BJ (cell line): ENCODE data around the gene CCDC191. TPM values are rescaled to one million over a fixed set of nuclear protein-coding genes. Genes with fewer than 3 reads are reported as not detected.

ENCODE experiments used
- CTCF ChIA-PET: fragments of 350-600 bp; formaldehyde crosslinking; extraction: SDS; loops from one replicate; lab custom pipeline; 2021; ENCODE audit warnings: antibody characterized with exemption, inconsistent platforms; lab: Yijun Ruan, JAX
- POLR2A ChIA-PET: fragments of 300-600 bp; sonication (Branson Sonifier 250); formaldehyde crosslinking; extraction: SDS; loops from one replicate; lab custom pipeline; 2021; ENCODE audit warnings: antibody characterized with exemption; lab: Charles Lee
- DNase-seq: peaks from one replicate; pipeline ENCODE4 v3.0.0-alpha.2; 2011; ENCODE audit warnings: low read depth
- H3K27me3 ChIP-seq: 2 replicates; pipeline ENCODE4 v1.6.0; 2011; ENCODE audit warnings: low read length; ENCODE audit not compliant: control insufficient read depth, insufficient read depth
- H3K36me3 ChIP-seq: 2 replicates; pipeline ENCODE4 v1.5.1; 2011; ENCODE audit warnings: low read length; ENCODE audit not compliant: control insufficient read depth, insufficient read depth
- H3K4me3 ChIP-seq: 2 replicates; pipeline ENCODE4 v1.5.1; 2011; ENCODE audit warnings: low read depth, mild to moderate bottlenecking, control low read depth, low read length
- CTCF ChIP-seq: IDR thresholded peaks from 2 replicates; pipeline ENCODE4 v1.5.1; 2011; ENCODE audit warnings: low read depth, mild to moderate bottlenecking, control low read depth, inconsistent platforms, low read length, moderate library complexity; ENCODE audit not compliant: insufficient read depth
- polyA plus RNA-seq: library from polyadenylated mRNA; depleted of rRNA; stranded (reverse); fragments of >200 nt; gene quantifications from 2 replicates; pipeline ENCODE4 v1.2.3, GENCODE V29; 2011; rRNA removed

Gene CCDC191
- polyA plus RNA-seq, 1 experiment = 1.3 TPM

DNA sequence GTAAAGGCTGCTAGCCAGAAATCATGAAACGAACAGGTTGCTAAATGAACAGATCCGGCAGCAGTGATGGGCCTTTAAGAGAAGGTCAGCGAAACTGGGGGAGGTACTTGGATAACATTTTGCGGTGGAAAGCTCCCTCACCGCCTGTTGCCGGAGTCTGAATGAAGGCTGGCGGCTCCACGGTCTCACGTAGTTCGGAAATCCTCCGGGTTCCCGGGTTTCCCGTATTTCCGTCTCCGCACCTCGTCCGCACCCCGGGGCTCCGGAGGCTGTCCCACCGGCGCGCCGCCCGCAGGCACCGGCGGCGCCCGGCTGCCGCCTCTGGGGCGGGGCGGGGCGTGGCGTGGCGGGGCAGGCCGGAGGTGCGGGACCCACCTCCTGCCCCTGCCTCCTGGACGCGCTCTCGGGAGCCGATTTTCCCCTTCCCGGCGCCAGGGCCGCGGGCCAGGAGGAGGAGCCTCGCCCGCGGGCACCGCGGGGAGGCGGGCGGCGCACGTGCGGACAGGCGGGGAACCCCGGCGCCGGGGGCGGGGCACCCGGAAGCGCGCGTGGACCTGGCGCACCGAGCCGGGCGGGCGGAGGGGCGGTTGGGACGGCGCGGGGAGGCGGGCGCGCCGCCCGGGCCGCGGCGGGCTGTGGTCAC, 108.8 kb downstream of the CCDC191 start, which contains the start of gene ZDHHC23:
Gene ZDHHC23, plus strand, starts transcription at position 642 of the 643 bp plus-strand sequence. CDS start 790 bp downstream, outside the sequence.
- CTCF ChIA-PET = no interaction called here
- POLR2A ChIA-PET = interaction anchor here (0.6 kb wide), 1 partner anchor 56 kb away, joined by 10 read pairs; no protein-coding TSS in a partner anchor
- Histone ChIP-seq H3K4me3 (peak within 1 kb of the TSS; percentile 56), H3K36me3 (no peaks in the 10 kb centered on the region), H3K27me3 (no peaks in the 10 kb centered on the region)
- TF ChIP-seq CTCF = no peak
- no peak for DNase-seq

- peak overlapping the region; percentile 56 for H3K4me3 ChIP-seq
- TF ChIP-seq CTCF = no peak
- H3K36me3 ChIP-seq = no peaks in the 10 kb centered on the region
- POLR2A ChIA-PET = interaction anchor here (0.6 kb wide), 1 partner anchor 55 kb away, joined by 10 read pairs; no protein-coding TSS in a partner anchor
- no peaks in the 10 kb centered on the region for H3K27me3 ChIP-seq
- no peak for DNase-seq
- CTCF ChIA-PET = no interaction called here
These were observed 109.5 kb downstream of the CCDC191 start for GRCh38 chr3:113946831-113947230.

DNA sequence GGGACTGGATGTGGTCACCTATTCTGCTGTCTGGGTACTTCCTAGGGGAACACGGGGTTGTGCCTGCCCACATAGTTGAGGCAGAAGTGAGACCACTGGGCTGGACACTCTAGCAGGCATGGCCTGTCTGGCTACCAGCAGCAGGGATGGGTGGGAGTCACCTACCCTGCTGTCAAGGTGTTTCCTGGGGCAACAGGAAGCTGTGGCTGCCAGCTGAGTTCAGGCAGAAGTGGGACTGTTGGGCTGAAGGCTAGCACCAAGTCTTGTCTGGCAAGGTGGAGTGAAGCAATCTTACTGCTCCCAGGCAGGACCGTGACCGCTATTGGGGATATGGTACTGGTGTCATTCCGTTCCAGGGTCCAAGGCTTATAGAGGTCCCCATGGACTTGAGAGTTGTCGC, 128.8 kb downstream of the CCDC191 start:
- CTCF ChIA-PET = interaction anchor here (0.6 to 2.5 kb wide), 2 partner anchors 12 to 109 kb away, joined by 3 to 7 read pairs; no protein-coding TSS in a partner anchor
- no peak for DNase-seq
- Histone ChIP-seq H3K36me3 (no peaks in the 10 kb centered on the region), H3K4me3 (no peak overlapping the region), H3K27me3 (no peaks in the 10 kb centered on the region)
- POLR2A ChIA-PET = no interaction called here
- TF ChIP-seq CTCF = no peak

GRCh38 chr3:113914646-113915045, 141.7 kb downstream of the CCDC191 start:
- ChIA-PET POLR2A (interaction anchor here (0.6 to 0.7 kb wide), 2 partner anchors 280 to 1673 kb away, joined by 3 read pairs; no protein-coding TSS in a partner anchor), CTCF (interaction anchor here (1.0 to 3.5 kb wide), 7 partner anchors 15 to 179 kb away, joined by 3 to 39 read pairs (median 7); partner anchors contain the start of gene GRAMD1C)
- H3K36me3 ChIP-seq = no peaks in the 10 kb centered on the region
- TF ChIP-seq CTCF = no peak
- peak; percentile 62 for DNase-seq
- H3K27me3 ChIP-seq = no peaks in the 10 kb centered on the region
- H3K4me3 ChIP-seq = no peak overlapping the region

Other genes with a start within 250 kb of the CCDC191 start
- 0.48 and 1.2 TPM in 2 replicates for gene GRAMD1C, start 217.7 kb downstream of the CCDC191 start, polyA plus RNA-seq
- 2.1 and 2.5 TPM in 2 replicates for gene ZDHHC23, start 108.5 kb downstream of the CCDC191 start, polyA plus RNA-seq
- 5.3 and 7.5 TPM in 2 replicates for gene QTRT2, start 211 bp upstream of the CCDC191 start, polyA plus RNA-seq
- not detected in 2 replicates for gene DRD3, start 122.5 kb upstream of the CCDC191 start, polyA plus RNA-seq
- not detected in 2 replicates for gene ZNF80, start 181.1 kb upstream of the CCDC191 start, polyA plus RNA-seq
- not detected in 2 replicates for gene TIGIT, start 237.5 kb upstream of the CCDC191 start, polyA plus RNA-seq